Stimulated activated CD8-positive, alpha-beta memory T cell treated with anti-CD3 and anti-CD28 coated beads, Interleukin-15, amount 100 ng/mL, for 48 hours (primary cell): ENCODE measurements around the gene SMOC2.

Source experiments
- DNase-seq, 2 donors: peaks; one replicate each; pipeline ENCODE4 v3.0.0-alpha.2; 2020; ENCODE audit warnings: low read depth in 2 of 2

The SMOC2 gene

DNA sequence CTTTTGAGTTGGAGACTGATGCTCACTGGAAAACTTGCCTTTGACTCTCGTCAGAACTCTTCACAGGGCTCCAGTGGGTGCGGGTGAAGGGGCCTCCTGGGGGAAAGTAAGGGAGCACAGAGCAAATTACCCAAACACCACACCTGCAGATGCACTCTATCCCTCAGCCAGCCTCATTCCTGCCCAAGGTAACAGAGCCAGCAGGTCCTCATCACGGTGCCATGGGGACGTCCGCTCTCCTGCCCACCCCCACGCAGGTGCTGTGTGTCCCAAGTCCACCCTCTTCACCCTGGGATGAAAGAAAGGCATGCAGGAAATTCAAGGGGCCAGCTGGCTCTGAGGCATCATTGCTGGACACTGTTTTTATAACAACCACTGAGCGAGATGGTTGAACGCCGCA lies 269.0 kb downstream of the SMOC2 start:
- DNase-seq: no peak

DNA sequence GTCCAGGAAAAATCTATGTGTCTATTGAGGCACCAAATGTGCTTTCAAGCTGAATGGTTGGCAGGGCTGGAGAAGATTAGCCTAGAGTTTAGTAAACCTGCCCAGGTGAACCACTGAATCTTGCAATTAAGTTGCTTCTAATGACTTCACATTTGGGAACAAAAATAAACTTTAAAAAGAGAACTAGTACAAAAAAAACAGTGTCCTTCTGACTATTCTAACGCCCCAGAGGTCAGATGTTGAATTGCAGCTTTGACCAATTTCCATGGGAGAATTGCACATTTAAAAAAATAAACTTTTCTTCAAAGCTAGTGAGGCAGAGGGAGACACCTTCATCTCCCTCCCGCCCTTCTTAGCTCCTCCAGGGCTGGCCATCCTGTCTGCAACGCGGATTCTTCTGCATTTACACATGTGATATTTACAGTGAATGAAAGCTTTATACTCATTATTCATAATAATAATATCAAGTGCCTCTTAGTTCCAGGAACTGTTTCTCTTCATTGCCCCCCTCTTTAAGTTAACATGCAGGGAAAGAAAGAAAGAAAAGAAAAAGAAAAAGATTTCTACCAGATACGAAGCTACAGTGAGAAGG lies 270.2 kb downstream of the SMOC2 start:
- DNase-seq: no peak

GRCh38 chr6:168711666-168712300 lies 270.8 kb downstream of the SMOC2 start:
- DNase-seq: no peak

- no peak for DNase-seq
Measured at GRCh38 chr6:168712993-168713392, 272.0 kb downstream of the SMOC2 start.

- DNase-seq: no peak
Measured at GRCh38 chr6:168713839-168714238, 272.9 kb downstream of the SMOC2 start.

DNA sequence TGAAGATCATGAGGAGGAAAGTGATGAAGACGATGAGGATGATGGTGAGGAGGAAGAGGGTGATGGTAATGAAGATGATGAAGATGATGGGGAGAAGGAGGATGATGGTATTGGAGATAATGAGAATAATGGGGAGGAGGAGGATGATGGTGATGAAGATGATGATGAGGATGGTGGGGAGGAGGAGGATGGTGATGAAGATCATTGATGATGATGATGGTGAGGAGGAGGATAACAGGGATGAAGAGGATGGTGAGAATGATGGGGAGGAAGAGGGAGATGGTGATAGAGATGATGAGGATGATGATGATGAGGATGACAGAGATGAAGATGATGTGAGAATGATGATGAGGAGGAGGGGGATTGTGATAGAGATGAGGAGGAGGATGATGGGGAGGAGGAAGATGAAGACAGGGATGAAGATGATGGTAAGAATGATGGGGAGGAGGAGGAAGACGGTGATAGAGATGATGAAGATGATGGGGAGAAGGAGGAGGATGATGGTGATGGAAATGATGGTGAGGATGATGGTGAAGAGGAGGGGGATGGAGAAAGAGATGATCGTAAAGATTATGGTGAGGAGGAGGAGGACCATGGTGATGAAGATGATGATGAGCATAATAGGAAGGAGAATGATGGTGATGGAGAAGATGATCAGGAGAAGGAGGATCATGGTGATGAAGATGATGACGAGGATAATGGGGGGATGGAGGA lies 273.7 kb downstream of the SMOC2 start:
- no peak for DNase-seq

GRCh38 chr6:168715643-168716481 lies 274.9 kb downstream of the SMOC2 start:
- DNase-seq: no peak

GRCh38 chr6:168716581-168716980 lies 275.6 kb downstream of the SMOC2 start:
- DNase-seq: no peak

GRCh38 chr6:168717491-168717890 lies 276.5 kb downstream of the SMOC2 start:
- no peak for DNase-seq
